ENCODE results near the gene WDR38.

The WDR38 gene

GRCh38 chr9:124852829-124853531 is at the start of gene WDR38:
TSS of gene WDR38 (plus strand) at chr9:124853460. CDS start at chr9:124853532, 72 bp downstream.
- DNase-seq = peak; percentile 51 to 76

GRCh38 chr9:124803911-124804310 is 49.3 kb upstream of the WDR38 start:
- no peak for DNase-seq

- DNase-seq = no peak
These were observed 48.1 kb upstream of the WDR38 start for GRCh38 chr9:124805186-124805585.

- no peak for DNase-seq
These were observed 44.9 kb upstream of the WDR38 start for GRCh38 chr9:124808246-124808956.

- no peak for DNase-seq
These were observed 44.0 kb upstream of the WDR38 start for GRCh38 chr9:124809211-124809610.

GRCh38 chr9:124809741-124810500 is 43.3 kb upstream of the WDR38 start:
- no peak for DNase-seq

- no peak for DNase-seq
These were observed 42.5 kb upstream of the WDR38 start for GRCh38 chr9:124810663-124811355.

- peak in 1 of 2 donors; percentile 14 for DNase-seq
These were observed 40.8 kb upstream of the WDR38 start for GRCh38 chr9:124812441-124812876.

GRCh38 chr9:124813041-124813440 is 40.2 kb upstream of the WDR38 start:
- no peak for DNase-seq

- DNase-seq = no peak
These were observed 39.6 kb upstream of the WDR38 start for GRCh38 chr9:124813501-124814163.

- no peak for DNase-seq
These were observed 39.1 kb upstream of the WDR38 start for GRCh38 chr9:124814164-124814535.

- no peak for DNase-seq
These were observed 37.7 kb upstream of the WDR38 start for GRCh38 chr9:124815601-124816000.

GRCh38 chr9:124818431-124819281 is 34.6 kb upstream of the WDR38 start:
- DNase-seq = no peak

GRCh38 chr9:124820698-124821623 is 32.3 kb upstream of the WDR38 start:
- DNase-seq = no peak

- DNase-seq = no peak
These were observed 24.5 kb upstream of the WDR38 start for GRCh38 chr9:124828489-124829333.

GRCh38 chr9:124829334-124829669 is 24.0 kb upstream of the WDR38 start:
- no peak for DNase-seq

GRCh38 chr9:124830593-124830992 is 22.7 kb upstream of the WDR38 start:
- DNase-seq = no peak

- DNase-seq = no peak
These were observed 21.5 kb upstream of the WDR38 start for GRCh38 chr9:124831642-124832364.

- DNase-seq = no peak
These were observed 18.7 kb upstream of the WDR38 start for GRCh38 chr9:124834591-124834990.
